Upper lobe of right lung (tissue), 1 donor: ENCODE results near the gene COL21A1. TPM values are rescaled to one million over a fixed set of nuclear protein-coding genes. Genes with fewer than 3 reads are reported as not detected.

Experiments
- ATAC-seq: fragments of 200-7000 bp; cut with Tn5 transposase; one replicate; pipeline ENCODE4 v1.9.1; 2020; ENCODE audit warnings: mild to moderate bottlenecking, moderate library complexity
- DNase-seq: peaks from one replicate; pipeline ENCODE4 v3.0.0-alpha.2; 2020
- H3K27ac ChIP-seq: fragments of 200-600 bp; one replicate; pipeline ENCODE4 v1.8.0; 2022
- H3K27me3 ChIP-seq: fragments of 200-600 bp; one replicate; pipeline ENCODE4 v1.8.0; 2022; ENCODE audit warnings: mild to moderate bottlenecking
- H3K36me3 ChIP-seq: fragments of 200-600 bp; one replicate; pipeline ENCODE4 v1.8.0; 2022
- H3K4me1 ChIP-seq: fragments of 200-600 bp; one replicate; pipeline ENCODE4 v1.8.0; 2022
- H3K4me3 ChIP-seq: fragments of 200-600 bp; one replicate; pipeline ENCODE4 v1.8.0; 2022; ENCODE audit warnings: mild to moderate bottlenecking
- H3K9me3 ChIP-seq: fragments of 200-600 bp; one replicate; pipeline ENCODE4 v1.8.0; 2022
- intact Hi-C: fragments of 100-400 bp; cut with DNase I; formaldehyde crosslinking; loops from one replicate; pipeline ENCODE4 v1.11.0; 2022
- total RNA-seq: library from RNA; stranded (reverse); fragmentation: NEBNext Ultra II Directional; extraction: Animal tissue kit (Norgen Biotek cat#: 25700); gene quantifications from one replicate; pipeline ENCODE4 v1.2.1, GENCODE V29; 2021
- TF ChIP-seq, protein P1 (sequence below): fragments of 200-600 bp; IDR thresholded peaks from one replicate; pipeline ENCODE4 v1.8.0; 2022; ENCODE audit warnings: antibody characterized with exemption
- donor health status: DM: no; HTN: yes; CAD: no; lungs with severe emphysema.

The COL21A1 gene
- total RNA-seq, 1 donor from 2014 or later: 15.6 TPM

DNA sequence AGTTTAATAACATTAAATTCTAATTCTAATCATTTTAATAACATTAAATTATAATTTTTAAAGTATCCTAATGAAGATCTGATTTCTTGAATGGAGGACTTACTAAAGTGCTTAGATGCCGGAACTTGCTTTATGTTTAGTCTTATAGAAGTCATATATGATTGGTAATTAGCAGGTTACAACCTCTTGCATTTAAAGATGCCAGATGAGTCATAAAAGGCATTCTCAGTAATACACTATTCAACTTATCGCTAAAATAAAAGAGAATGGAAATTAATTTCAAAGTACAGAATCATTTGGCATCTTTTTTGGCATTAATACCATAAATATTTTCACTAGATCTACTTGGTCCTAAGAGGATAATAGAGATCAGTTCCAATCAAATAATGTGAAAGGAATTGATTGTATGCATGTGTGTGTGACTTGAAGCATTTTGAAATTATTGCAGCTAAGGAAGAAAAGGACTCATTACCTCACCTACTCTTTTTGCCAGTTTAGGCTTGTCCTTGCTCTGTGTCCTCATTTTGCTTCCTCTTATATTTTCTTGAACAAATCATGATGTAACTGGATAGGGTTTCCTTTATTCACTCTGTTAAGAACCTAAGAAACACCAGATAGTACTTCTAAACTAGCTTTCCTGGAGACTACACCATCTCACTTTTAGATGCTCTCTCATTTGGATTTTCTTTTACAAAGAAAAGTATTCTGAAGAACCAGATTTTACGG is 2.7 kb downstream of the COL21A1 start:
- ATAC-seq: peak; percentile 58
- intact Hi-C loops: no loop called here

DNA sequence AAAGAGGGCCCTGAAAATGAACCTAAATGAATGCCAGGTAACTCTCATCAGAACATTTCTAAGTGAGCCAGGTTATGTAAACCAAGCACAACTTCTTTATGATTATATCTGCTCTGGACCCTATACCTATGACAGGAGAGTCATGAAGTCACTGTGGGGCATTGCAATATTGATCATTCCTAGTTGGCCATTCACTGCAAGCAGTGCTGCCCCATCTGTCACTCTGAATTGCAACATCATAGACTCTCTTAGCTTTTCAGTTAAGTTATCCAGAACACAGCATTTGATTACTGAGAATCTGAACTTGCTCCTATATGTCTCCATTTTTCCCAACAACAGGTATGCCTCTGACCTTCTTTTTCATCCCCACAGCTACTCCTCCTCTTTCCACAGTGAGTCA is 3.3 kb downstream of the COL21A1 start:
- no peak overlapping the region for H3K4me3 ChIP-seq
- TF ChIP-seq, protein P1, sequence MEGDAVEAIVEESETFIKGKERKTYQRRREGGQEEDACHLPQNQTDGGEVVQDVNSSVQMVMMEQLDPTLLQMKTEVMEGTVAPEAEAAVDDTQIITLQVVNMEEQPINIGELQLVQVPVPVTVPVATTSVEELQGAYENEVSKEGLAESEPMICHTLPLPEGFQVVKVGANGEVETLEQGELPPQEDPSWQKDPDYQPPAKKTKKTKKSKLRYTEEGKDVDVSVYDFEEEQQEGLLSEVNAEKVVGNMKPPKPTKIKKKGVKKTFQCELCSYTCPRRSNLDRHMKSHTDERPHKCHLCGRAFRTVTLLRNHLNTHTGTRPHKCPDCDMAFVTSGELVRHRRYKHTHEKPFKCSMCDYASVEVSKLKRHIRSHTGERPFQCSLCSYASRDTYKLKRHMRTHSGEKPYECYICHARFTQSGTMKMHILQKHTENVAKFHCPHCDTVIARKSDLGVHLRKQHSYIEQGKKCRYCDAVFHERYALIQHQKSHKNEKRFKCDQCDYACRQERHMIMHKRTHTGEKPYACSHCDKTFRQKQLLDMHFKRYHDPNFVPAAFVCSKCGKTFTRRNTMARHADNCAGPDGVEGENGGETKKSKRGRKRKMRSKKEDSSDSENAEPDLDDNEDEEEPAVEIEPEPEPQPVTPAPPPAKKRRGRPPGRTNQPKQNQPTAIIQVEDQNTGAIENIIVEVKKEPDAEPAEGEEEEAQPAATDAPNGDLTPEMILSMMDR: no peak
- intact Hi-C loops: no loop called here
- no peak overlapping the region for H3K27ac ChIP-seq
- H3K36me3 ChIP-seq: no peaks in the 10 kb centered on the region
- ATAC-seq (no peak), DNase-seq (no peak)
- peaks cover 6% of the 10 kb centered on the region for H3K4me1 ChIP-seq
- no peaks in the 10 kb centered on the region for H3K27me3 ChIP-seq
- H3K9me3 ChIP-seq: no peaks in the 10 kb centered on the region

More for the DNA sequence above, 2.7 kb downstream of the COL21A1 start:
- Histone ChIP-seq H3K27ac (no peak overlapping the region), H3K4me1 (peaks cover 6% of the 10 kb centered on the region), H3K9me3 (no peaks in the 10 kb centered on the region), H3K4me3 (no peak overlapping the region), H3K36me3 (no peaks in the 10 kb centered on the region), H3K27me3 (no peaks in the 10 kb centered on the region)
- no peak for DNase-seq
- TF ChIP-seq, protein P1: no peak

DNA sequence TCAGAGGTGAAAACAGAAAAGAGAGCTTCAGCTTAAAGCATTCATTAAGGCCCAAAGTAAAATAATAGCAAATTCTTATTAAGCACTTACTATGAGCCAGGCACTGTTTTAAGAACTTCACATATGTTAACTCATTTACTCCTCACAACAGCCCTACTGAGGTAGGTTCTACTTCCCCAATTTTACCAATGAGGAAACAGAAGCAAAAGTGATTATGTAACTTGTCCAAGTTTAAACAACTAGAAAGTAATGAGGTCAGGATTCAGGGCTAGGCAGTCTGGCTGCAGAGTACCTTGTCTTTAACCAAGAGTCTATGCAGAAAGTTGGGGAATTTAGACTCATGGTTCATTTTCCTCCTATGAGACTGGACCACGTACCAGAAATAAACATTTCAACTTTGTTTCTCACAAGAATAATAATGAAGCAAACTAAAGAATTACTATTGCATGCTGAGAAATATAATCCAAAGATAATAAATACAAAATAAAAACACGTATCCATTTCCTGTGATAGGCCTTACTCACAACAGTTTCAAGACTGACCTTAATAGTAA is 3.8 kb downstream of the COL21A1 start:
- H3K27ac ChIP-seq: no peak overlapping the region
- ATAC-seq (peak; percentile 67), DNase-seq (no peak)
- peaks cover 6% of the 10 kb centered on the region for H3K4me1 ChIP-seq
- TF ChIP-seq, protein P1: no peak
- no peaks in the 10 kb centered on the region for H3K9me3 ChIP-seq
- H3K36me3 ChIP-seq: no peaks in the 10 kb centered on the region
- intact Hi-C loops: no loop called here
- no peak overlapping the region for H3K4me3 ChIP-seq
- H3K27me3 ChIP-seq: no peaks in the 10 kb centered on the region

DNA sequence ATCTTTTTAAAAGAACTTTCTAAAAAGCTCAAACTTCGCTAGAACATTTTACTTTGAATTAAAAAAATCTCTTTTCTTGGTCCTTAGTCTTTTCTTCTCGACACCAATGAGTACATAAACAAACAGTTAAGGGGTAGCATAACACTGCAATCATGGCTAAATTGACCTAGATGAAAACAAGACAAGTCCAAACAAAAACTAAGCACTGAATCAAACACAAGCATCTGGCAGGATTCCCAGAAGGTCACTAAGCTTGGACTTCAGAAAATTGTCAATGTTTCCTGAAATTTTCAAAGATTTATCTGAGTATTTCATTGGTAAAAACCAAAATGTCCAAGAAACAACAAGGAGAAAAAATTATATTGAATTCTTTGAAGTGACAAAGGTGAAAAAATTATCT is 5.0 kb downstream of the COL21A1 start:
- H3K27ac ChIP-seq: no peak overlapping the region
- peaks cover 6% of the 10 kb centered on the region for H3K4me1 ChIP-seq
- no peaks in the 10 kb centered on the region for H3K36me3 ChIP-seq
- H3K4me3 ChIP-seq: no peak overlapping the region
- H3K9me3 ChIP-seq: no peaks in the 10 kb centered on the region
- ATAC-seq: no peak
- TF ChIP-seq, protein P1: no peak
- no peaks in the 10 kb centered on the region for H3K27me3 ChIP-seq
- DNase-seq: no peak
- intact Hi-C loops: no loop called here

DNA sequence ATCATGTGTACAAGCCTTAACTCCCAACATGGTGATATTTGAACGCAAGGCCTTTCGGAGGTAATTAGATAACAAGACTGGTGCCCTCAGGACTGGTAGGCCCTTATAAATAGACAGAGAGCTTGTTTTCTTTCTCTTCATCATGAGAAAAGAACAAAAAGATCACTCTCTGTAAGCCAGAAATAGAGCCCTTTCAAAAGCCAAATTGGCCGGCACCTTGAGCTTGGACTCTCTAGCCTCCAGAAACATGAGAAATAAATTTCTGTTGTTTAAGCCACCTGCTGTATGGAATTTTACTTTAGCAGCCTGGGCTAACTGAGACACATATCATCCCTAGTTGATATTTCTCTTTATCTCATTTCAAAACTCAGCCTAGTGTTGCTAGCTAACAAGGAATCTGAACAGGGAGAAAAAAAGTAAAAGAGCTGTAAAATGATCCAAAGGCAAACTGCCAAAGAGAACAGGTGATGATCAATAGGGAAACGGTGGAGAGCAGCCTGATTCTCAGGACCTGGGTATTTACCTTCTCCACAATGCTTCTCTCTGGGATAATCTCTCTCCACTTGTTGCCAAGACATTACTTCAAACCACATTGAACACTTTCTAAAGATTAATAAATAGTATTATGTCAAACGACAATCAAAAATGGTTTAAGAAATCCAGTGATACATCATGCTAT is 6.1 kb downstream of the COL21A1 start:
- DNase-seq: no peak
- no peak overlapping the region for H3K4me3 ChIP-seq
- H3K9me3 ChIP-seq: no peaks in the 10 kb centered on the region
- no peaks in the 10 kb centered on the region for H3K36me3 ChIP-seq
- ATAC-seq: no peak
- peaks cover 6% of the 10 kb centered on the region for H3K4me1 ChIP-seq
- no peaks in the 10 kb centered on the region for H3K27me3 ChIP-seq
- H3K27ac ChIP-seq: no peak overlapping the region
- TF ChIP-seq, protein P1: no peak
- intact Hi-C loops: no loop called here
